ENCODE measurements around the gene FKBP6. TPM values are rescaled to one million over a fixed set of nuclear protein-coding genes. Genes with fewer than 3 reads are reported as not detected.

FKBP6 gene
- polyA plus RNA-seq, 1 donor from 2014 or later, result not detected

GRCh38 chr7:73363225-73364005 is 35.5 kb downstream of the FKBP6 start:
- Histone ChIP-seq H3K4me3 (ENCODE audit: low read length) (no peak overlapping the region), H3K4me2 (ENCODE audit: low read length) (no peak overlapping the region), H4K20me1 (ENCODE audit: insufficient read depth) (no peaks in the 10 kb centered on the region), H3K9ac (ENCODE audit: low read length) (no peak overlapping the region), H3F3A (ENCODE audit: insufficient read depth, low read length, poor library complexity, severe bottlenecking) (no peaks in the 10 kb centered on the region), H3K9me3 (ENCODE audit: low read length) (no peaks in the 10 kb centered on the region), H3K27ac (ENCODE audit: low read length) (no peak overlapping the region), H3K36me3 (ENCODE audit: insufficient read depth, low read length) (no peaks in the 10 kb centered on the region), H3K27me3 (ENCODE audit: insufficient read depth, low read depth, low read length) (no peaks in the 10 kb centered on the region), H3K79me2 (replicated peaks; ENCODE audit: insufficient read depth, low read length) (no peaks in the 10 kb centered on the region), H2AFZ (ENCODE audit: low read depth, low read length) (no peak overlapping the region), H3K9me2 (ENCODE audit: insufficient read depth, low read length) (no peaks in the 10 kb centered on the region)
- TF ChIP-seq POLR2AphosphoS5 (IDR thresholded peaks at IDR 0.05) (no peak), SMC3 (conservative IDR thresholded peaks at IDR 0.05; ENCODE audit: poor library complexity) (no peak), TAF1 (IDR thresholded peaks at IDR 0.05; ENCODE audit: low read depth) (no peak), EP300 (conservative IDR thresholded peaks at IDR 0.05; ENCODE audit: poor library complexity, severe bottlenecking) (no peak), CTCF (IDR thresholded peaks at IDR 0.05; ENCODE audit: poor library complexity, severe bottlenecking) (no peak), RAD21 (conservative IDR thresholded peaks at IDR 0.05) (no peak), EZH2 (IDR thresholded peaks at IDR 0.05; ENCODE audit: borderline replicate concordance, insufficient read depth, low read length, poor library complexity, severe bottlenecking) (no peak), REST (IDR thresholded peaks at IDR 0.05; ENCODE audit: borderline replicate concordance) (no peak), MXI1 (conservative IDR thresholded peaks at IDR 0.05; ENCODE audit: poor library complexity, severe bottlenecking) (no peak)

- Histone ChIP-seq H3K4me2 (ENCODE audit: low read length) (no peak overlapping the region), H3K79me2 (replicated peaks; ENCODE audit: insufficient read depth, low read length) (no peaks in the 10 kb centered on the region), H3K9me2 (ENCODE audit: insufficient read depth, low read length) (no peaks in the 10 kb centered on the region), H3K36me3 (ENCODE audit: insufficient read depth, low read length) (no peaks in the 10 kb centered on the region), H4K20me1 (ENCODE audit: insufficient read depth) (no peaks in the 10 kb centered on the region), H3K9me3 (ENCODE audit: low read length) (no peaks in the 10 kb centered on the region), H2AFZ (ENCODE audit: low read depth, low read length) (no peak overlapping the region), H3K27me3 (ENCODE audit: insufficient read depth, low read depth, low read length) (no peaks in the 10 kb centered on the region), H3K4me3 (ENCODE audit: low read length) (no peak overlapping the region), H3F3A (ENCODE audit: insufficient read depth, low read length, poor library complexity, severe bottlenecking) (no peaks in the 10 kb centered on the region), H3K9ac (ENCODE audit: low read length) (no peak overlapping the region), H3K27ac (ENCODE audit: low read length) (no peak overlapping the region)
- no peak for TF ChIP-seq EP300 (conservative IDR thresholded peaks at IDR 0.05; ENCODE audit: poor library complexity, severe bottlenecking)
- no peak for TF ChIP-seq MXI1 (conservative IDR thresholded peaks at IDR 0.05; ENCODE audit: poor library complexity, severe bottlenecking)
- TF ChIP-seq CTCF (IDR thresholded peaks at IDR 0.05; ENCODE audit: poor library complexity, severe bottlenecking), result no peak
- TF ChIP-seq RAD21 (conservative IDR thresholded peaks at IDR 0.05), result no peak
- TF ChIP-seq TAF1 (IDR thresholded peaks at IDR 0.05; ENCODE audit: low read depth), result no peak
- no peak for TF ChIP-seq POLR2AphosphoS5 (IDR thresholded peaks at IDR 0.05)
- TF ChIP-seq SMC3 (conservative IDR thresholded peaks at IDR 0.05; ENCODE audit: poor library complexity), result no peak
- no peak for TF ChIP-seq REST (IDR thresholded peaks at IDR 0.05; ENCODE audit: borderline replicate concordance)
- TF ChIP-seq EZH2 (IDR thresholded peaks at IDR 0.05; ENCODE audit: borderline replicate concordance, insufficient read depth, low read length, poor library complexity, severe bottlenecking), result no peak
Observed at GRCh38 chr7:73364006-73364728, 36.2 kb downstream of the FKBP6 start.

All from neural cell (in vitro differentiated cells).